Measurements from ENCODE around the gene UBAC2.

Gene UBAC2

DNA sequence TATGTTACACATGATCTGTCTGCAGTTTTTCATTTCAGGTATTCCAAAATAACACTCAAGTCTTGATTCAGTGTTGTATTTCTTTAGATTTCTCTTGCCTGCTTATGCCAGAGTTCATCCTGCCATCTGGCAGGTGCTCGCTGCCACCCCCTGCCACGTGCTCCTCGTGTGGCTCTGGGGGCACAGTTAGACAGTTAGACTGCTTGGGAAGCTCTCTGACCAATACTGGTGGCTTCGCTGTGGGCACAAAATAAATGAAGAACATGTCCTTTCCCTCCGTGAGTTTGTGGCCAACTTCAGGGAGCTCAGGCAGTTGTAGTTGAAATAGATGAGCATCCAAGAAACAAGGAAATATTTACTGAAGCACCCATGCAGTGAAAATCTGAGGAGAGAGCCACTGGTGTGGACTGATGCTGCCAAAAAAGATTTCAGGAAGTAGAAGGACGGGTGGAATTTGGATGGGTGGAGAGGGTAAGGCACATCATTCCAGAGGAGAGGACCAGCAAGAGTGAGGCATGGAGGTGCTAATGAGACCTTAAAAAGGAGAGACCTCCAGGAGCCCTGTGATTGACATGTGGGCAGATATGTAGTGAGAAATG lies 144.1 kb downstream of the UBAC2 start:
- no peak for DNase-seq

DNA sequence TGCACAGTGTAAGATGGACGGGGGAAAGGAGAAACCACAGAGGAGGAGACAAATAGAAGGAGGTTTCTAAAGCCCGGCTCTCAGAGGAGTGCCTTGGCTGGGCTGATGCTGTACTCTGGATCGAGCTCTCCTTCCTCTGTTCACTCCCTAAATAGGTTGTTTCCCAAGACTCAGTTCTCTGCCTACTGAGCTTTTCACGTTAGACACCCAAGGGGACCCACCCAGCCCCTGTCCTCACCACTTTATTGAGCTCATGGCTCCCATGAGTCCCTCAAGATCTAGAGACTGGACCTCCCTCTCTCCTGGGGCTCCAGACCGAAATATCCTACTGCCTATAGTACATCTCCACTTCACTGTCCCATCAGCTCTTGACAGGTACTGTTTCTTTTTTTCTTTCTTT lies 144.7 kb downstream of the UBAC2 start:
- no peak for DNase-seq

DNA sequence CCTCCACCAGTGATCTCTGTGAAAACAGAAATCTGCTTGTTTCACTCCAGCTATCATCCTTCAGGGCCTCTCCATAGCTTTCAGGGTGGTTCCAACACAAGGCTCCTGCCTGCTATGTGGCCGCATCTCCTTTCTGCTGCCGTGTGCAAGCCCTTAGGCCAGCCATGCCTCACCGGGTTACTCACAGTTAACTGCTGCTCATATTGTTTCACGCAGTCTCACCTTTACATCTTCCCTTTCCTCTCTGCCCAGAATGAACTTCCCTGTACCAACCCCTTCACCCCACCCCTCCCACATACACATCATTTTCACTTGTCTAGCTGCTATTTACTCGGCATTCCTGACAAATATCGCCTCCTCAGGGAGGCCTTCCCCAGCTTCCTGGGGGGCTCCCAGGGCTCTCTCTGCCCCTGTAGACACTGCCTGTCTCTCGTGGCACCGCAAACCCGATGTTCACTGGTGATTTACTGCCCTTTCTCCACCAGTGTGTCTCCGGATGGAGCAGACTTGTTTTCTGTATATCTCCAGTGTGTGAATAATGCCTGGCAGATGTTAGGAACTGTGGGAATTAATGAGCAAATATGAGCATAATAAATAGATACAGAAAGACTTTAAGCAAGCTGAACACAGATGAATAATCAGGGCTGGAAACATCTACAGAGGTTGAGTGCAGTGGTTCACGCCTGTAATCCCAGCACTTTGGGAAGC lies 145.8 kb downstream of the UBAC2 start:
- DNase-seq, result no peak

DNA sequence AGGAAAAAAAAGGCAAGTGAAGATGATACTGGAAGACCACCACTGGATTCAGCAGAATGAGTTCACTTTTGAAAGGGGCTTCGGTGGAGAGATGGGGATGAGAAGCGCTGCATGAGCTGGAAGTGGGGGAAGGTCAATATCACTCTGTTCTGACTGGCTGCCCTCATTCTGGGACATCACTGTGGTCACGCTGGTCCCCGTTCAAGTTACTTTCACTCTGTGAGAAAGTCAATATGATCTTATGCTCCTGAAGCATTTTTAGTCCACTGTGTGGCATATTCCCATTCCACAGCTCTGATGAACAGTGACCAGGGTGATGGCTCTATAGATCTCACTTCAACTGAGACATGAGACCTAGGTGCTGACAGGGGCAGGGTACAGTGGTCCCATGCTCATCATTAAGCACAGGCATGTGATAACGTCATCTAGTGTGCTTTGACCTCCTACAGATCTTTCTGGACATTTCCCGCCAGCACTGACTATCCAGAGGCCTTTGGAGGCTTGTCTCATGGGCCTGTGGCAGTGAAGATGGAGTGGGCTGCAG lies 146.8 kb downstream of the UBAC2 start:
- no peak for DNase-seq

DNA sequence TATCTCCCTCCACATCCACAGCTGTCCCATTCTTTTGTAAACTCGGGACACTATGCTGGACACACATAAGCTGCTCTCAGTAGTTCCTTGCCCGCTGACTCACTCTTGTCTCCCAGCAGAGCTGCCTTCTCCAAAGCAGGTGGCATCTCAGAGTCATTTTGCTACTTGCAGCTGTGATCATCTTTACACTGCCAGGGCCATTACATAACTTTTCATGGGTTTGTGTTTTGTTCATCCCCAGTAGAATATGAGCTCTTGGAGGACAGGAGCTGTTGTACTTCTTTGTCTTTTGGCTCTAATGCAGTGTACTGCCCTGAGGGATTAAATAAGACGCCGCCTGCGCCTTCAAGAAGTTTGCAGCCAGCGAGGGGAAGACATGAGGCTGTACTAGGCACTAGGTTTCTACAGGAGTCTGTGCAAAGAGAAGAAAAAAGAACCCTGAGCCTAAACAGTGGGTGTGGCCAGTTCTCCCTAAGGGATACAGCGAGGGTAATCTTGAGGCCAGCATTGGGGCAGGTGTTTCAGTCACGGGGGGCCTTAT lies 147.3 kb downstream of the UBAC2 start:
- no peak for DNase-seq

DNA sequence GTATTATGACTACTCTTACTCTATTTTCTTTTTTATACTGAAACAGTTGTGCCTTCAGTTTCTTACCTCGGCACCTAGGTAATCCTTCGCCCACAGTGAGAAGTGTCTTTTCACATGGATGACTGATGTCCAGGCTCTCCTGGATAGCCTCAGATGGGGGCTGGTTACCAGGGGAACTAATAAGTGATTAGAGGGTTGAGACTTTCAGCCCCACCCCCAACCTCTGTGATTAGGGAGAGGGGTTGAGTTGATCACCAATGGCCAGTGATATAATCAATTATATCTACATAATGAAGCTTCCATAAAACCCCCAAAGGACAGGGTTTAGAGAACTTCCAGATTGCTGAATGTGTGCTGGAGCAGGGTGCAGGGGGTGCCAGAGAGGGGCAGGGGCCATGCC lies 149.5 kb downstream of the UBAC2 start:
- no peak for DNase-seq

DNA sequence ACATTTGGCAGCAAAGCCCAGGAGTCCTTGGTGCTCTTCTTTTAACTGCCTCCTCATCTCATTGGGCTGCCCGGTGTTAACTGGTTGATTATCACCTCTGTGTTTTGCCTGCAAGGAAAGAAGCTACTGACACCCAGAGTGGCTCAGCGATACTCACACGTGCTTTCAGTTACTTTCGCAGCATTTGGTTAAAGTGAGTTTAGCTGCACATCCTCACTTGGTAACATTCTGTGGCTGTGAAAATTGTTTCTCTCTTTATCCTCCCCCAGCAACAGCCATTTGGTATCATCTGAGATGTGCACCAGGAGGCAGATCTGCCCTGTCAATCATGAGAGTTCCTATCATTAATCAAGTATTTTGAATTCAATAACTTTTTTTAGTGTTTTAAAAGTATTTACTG lies 151.1 kb downstream of the UBAC2 start:
- no peak for DNase-seq

DNA sequence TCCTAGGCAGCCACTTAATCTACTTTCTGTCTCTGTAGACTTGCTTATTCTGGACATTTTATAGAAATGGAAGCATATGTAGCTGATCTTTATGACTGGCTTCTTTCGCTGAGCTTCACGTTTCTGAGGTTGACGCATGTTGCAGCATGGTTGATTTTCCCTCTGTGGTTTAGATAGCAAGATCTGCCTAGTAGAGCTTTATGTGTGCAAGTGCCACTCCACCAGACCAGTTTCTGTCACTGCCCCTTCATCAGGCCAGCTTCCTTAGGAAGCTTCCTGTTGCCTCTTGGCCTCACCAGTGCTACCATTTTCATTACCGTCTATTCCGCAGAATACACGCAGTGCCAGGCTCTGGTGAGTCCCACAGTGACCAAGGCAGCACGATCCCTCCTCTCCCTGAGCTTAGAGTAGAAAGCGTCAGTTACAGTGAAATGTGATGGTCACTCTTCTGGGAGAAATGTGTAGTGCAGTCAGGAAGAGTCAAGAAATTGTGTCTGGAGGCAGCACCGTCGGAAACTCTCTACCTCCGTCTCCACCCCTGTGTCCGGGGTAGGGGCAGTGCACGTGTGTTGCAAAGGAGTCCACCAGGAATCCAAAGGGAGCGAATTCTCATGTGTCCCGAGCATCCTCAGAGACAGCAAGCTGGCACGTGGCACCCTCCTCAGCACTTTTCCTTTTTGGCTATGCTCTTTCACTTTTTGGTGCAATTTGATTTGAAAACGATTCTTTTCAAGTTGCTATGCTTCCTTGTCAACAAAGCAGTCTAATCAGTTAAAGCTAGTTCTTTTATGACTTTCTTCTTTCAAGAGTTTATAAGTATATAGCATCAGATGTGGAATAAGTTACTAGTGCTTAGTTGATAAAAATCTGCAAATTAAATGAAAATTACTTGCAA lies 151.9 kb downstream of the UBAC2 start:
- no peak for DNase-seq

DNA sequence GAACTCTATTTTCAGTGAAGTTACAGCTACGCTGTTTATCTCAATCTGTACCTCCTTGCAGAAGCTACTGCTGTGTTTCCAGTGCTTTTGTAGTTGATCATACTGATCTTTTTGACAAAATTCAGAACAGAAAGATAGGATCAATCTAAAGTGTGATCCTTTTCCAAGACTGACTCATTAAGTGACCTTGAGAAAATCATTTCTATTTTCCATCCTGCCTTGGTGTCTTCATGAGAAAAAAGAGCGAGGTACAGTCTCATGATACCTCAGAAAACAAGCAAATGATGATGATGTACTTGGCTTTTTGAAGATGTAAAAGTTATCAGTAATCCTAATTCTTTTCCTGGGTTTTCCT lies 152.6 kb downstream of the UBAC2 start:
- DNase-seq, result no peak

DNA sequence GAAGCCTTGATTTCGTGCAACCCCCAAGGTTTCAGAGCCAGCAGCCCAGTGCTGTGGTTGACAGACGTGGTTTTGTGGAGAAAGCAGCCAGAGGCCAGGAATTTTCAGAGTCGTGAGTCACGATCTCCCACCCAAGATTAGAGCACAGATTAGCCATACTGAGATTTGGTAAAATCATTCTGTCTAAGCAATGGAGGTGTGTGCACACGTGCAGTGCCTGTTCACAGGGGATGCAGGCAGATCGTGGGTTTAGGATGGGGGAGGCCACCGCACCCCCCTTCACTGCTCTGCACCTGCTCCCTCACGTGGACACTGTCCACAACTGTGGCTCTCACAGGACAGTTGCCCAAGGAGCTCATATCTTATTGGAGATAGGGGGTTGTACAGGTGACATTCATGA lies 153.2 kb downstream of the UBAC2 start:
- no peak for DNase-seq

DNA sequence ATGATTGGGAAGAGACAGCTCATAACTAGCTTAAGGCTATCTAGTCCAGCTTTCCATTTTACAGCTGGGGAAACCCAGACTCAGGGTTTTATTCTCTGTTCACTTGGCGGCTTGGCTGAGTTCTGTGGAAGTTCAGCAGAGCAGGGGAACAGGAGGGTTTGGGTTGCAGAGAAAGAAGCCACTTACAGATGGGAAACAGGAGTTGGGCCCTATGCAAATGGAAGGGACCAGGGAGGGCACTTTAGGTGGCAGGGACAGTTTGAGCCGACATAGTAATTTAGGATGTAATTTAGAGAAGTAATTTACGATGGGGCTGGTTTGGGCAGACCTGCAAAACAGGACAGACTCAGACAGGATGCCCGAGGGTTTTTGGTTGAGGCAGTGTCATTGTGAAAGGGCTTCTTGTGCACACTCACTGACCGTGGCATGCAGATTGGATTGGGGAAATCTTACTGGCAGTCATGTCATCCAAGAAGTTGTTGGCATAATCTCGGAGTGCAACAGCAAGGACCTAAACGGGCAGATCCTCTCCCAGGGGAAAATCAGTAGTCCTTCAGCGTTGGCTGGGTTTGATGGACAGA lies 153.8 kb downstream of the UBAC2 start:
- DNase-seq, result no peak

DNA sequence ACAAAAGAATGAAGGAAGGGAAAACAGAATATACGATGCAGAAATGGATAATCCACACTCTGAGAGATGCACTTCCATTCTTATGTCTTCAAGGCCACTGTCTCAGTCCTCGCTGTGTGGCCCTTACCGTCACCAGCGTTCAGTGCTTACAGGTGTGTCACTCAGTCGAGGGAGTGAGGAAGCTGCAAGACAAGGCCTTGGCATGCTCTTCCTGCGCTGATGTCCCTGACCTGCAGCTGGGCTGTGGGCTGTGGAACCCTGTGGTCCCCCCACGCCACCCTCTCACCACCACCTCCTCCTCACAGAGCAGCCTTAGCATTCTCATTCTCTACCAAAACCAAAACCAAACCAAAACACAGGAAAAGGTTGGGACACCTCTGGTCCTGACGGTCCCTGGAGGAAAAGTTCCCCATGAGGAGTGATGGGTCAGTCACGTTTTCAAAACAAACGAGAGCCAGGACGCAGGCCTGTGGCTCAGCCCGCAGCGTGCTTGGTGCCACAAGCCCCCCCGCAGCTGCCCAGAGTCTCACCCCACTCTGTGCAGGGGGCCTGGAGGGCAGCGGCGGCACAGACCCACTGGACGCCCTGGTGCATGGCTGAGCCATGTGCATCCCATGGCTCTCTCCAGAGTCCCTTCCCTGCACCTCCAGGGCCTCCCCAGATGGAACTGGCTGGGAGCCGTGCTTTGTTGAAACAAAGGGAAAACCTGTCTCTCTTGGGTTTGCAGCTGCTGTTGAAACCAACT lies 154.8 kb downstream of the UBAC2 start:
- no peak for DNase-seq

DNA sequence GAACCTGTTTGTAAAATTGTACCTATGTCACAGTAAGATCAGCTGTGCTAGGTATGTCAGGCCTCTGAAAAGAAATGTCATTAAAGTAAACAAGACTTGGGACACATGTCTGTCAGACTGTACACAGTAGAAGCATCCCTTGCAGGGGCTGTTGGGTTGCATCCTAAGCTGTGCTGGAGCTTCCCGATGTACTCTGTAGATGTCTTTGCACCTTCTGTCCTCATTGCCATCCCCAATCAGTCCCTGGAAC lies 155.3 kb downstream of the UBAC2 start:
- no peak for DNase-seq

DNA sequence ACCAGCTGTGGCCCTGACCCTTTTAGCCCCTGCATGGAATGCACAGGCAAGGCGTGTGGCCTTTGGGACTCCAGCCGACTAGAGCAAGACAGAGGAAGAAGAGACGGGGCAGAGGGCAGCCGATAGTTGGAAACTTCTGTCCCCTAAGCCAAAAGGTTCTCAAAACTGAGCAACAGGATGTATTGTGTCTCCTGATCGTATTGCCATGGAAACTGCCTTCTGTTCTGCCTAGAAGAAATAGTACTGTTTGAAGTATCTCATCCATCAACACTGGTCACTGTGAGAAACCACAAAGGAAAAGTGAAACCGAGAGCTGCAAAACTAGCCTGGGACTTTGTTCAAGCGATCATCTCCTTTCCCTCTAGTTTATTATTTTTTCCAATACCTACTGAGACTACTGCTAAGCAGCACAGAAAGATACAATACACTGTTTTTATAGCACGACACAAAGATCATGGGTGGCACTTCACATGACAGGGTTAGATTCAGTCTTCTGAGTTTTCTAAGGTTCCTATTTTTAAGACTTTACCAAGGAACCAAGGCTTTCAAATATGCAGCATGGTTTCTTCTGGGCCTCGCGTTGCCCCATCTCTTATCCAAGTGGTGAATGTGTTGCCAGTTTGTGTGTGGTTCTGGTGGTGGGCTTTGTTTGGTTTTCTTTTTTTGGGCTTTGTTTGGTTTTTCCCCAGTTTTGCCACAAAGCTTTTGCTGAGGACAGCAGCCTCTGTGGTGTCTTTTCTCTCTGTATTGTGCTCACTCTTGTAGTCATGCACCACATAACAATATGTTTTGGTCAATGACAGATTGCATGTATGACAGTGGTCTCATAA lies 155.8 kb downstream of the UBAC2 start:
- DNase-seq, result no peak

DNA sequence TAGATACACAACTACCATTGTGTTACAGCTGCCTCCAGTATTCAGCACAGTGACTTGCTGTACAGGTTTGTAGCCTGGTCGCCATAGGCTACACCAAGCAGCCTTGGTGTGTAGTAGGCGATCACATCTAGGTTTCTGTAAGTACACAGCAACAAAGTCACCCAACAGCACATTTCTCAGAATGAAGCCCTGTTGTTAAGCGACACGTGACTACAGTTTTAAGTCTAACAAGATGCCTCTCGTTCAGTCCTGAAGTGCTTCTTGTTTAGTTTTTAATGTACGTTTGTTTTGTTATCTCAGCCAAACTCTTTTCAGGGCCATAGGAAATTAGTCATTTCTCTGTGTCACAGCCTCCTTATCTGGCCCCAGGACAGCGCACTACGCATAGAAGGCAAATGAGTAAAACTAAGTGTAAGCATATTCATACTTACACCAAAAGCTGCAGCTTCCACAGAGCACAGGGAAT lies 156.5 kb downstream of the UBAC2 start:
- DNase-seq, result no peak

DNA sequence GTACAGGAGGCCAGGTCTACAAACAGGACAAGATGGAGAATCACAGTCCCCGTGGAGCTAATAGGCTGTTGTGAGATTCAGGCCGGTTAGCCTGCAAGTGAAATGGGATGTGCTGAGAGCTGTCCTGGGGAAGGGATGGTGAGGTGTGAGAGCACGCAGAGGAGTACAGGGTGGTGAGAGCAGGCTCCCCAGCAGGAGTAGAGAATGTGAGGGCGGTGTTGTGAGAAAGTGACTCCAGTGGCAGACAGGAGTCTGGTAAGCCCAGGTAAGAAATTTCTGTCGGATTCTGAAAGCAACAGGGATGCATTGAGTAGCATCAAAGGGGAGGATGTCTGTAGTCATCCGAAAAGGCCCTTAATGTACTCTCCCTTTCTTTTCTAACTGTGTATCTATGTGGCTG lies 157.3 kb downstream of the UBAC2 start:
- no peak for DNase-seq

DNA sequence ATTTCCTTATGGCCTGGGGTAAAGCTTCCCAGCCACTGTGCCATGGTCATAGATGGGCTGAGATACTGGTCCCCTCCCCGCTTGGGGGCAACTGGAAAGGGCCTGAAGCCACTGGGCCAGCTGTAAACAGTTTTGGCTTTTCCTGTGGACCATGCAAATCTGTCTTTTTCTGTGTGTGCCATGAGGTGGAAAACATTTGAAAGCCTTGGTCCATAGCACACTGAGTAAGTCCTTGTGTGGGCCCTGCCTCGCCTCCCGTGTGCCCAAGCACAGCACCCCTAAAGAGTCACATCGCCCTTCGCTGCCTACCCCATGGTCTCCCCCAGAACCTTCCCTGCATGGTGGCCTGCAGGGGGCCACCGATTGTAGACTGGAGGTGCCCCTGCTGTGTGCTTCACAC lies 158.9 kb downstream of the UBAC2 start:
- DNase-seq, result no peak

DNA sequence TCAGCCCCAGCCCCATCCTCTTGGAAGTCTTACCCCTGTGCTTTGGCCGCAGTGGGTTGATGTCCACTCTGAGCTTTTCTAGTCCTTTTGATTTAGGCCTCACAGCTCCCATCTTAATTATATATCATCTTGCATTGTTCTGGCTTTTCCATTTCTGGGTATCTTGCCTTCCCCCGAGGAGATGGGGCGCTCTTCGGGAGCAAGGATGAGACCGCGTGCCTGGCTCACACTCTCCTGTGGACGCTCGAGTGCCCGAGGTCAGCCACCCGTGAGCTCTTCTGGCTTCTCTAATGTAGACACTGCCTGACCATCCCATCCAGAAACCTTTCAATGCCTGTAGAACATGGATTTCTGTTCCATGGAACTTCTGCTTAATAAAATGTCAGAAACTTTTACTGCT lies 160.0 kb downstream of the UBAC2 start:
- no peak for DNase-seq

DNA sequence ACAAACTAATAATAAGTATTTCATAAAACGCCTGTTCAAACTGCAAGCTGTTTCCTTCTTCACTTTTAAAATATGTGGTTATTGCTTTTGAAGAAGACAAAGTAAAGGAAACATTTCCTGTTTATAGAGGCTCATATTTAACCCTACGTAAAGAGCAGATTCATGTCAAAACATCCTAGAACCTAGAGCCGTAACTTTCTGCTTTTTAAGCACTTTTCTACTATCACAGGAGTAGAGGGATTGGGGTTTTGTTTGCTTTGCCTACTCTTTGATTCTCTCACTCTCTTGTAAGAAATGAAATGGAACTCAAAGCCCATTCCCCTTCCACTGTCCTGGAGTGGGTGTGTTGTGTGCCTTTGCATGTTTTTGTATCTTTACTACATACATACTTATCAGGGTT lies 160.5 kb downstream of the UBAC2 start:
- DNase-seq, result no peak

DNA sequence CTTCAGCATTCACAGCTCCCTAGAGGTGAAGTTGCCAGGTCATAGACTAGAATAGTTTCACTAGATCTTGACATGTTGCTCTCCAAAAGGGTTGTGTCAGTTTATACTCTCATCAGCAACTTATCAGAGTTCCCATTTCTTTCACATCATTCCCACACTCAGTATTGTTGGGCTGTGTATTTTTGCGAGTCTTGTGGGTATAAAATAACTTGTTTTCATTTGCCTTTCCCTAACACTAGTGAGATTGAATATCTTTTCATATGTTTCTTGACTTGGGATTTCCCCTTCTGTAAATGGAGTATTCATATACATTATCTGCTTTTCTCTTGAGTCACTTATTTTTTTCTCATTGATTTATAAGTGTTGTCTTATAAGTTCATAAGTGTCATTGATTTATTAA lies 161.7 kb downstream of the UBAC2 start:
- DNase-seq, result no peak

DNA sequence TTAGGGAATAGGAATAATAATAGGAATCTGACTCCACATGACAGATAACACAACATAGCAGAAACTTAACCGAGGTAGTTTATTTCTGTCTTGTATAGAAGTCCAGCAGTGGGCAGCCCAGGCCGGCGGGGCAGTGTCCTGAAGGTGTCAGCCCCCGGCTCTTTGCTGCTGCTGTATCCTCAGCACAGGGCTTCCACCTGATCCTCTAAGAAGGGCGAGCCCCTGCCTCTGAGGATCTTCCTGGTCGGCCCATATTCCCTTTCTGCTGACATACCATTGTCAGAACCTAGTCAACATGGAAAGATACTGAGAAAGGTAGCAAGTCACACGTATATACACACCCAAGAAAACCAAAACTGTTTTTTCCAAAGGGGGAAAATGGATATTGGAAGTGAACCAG lies 162.7 kb downstream of the UBAC2 start:
- DNase-seq, result no peak

DNA sequence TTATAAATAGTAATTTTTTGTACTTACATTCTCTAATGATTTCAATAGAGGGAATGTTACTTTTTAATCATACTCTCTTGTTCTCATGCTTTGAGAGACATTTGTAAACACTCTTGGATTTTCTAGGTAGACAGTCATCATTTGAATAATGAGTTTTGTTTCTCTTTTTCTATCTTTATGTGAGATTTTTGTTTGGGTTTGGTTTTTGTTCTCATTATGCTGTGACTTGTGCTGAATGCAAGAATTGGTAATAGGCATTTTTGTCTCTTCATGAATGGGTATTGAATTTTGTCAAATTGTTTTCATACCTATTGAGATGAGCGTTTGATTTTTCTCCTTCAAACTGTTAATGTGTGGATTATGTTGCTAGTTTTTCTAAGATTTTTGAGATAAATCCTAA lies 163.3 kb downstream of the UBAC2 start:
- no peak for DNase-seq

All from SIG-M5 (cell line).